ENCODE data around the gene CYFIP2. TPM values are rescaled to one million over a fixed set of nuclear protein-coding genes. Genes with fewer than 3 reads are reported as not detected.

The CYFIP2 gene
- total RNA-seq, 1 experiment from 2014 or later = 74.7 TPM

- Histone ChIP-seq H4K20me1 (ENCODE audit: control insufficient read depth, insufficient read depth, insufficient read length) (no peaks in the 10 kb centered on the region), H2BK15ac (ENCODE audit: low read depth, low read length) (no peak overlapping the region), H3K56ac (ENCODE audit: insufficient read length, low read depth, low read length) (no peak overlapping the region), H3K18ac (ENCODE audit: insufficient read length, low read depth, low read length) (no peak overlapping the region), H3K23me2 (ENCODE audit: insufficient read length, low read depth, low read length, poor library complexity, severe bottlenecking) (no peaks in the 10 kb centered on the region), H3K23ac (ENCODE audit: insufficient read length, low read depth, low read length) (no peak overlapping the region), H2AK5ac (ENCODE audit: insufficient read length, low read length) (no peak overlapping the region), H4K5ac (ENCODE audit: insufficient read length, low read depth, low read length) (no peak overlapping the region), H3K14ac (ENCODE audit: insufficient read depth, low read length) (no peak overlapping the region), H3K9me3 (ENCODE audit: control insufficient read depth, low read depth, low read length) (no peaks in the 10 kb centered on the region), H2BK20ac (ENCODE audit: low read depth, low read length, poor library complexity, severe bottlenecking) (no peak overlapping the region), H2BK5ac (ENCODE audit: insufficient read length, low read length) (no peak overlapping the region), H4K8ac (replicated peaks; ENCODE audit: insufficient read length, low read depth, low read length) (no peak overlapping the region), H2BK12ac (ENCODE audit: insufficient read length, low read depth, low read length) (no peak overlapping the region), H3T11ph (ENCODE audit: low read length) (no peak overlapping the region), H3K79me2 (ENCODE audit: insufficient read depth, low read length) (no peaks in the 10 kb centered on the region), H3K27ac (ENCODE audit: insufficient read length, low read depth, low read length) (no peak overlapping the region), H3K4me1 (ENCODE audit: insufficient read depth, low read length) (no peaks in the 10 kb centered on the region), H2AFZ (ENCODE audit: low read length) (no peak overlapping the region), H4K91ac (ENCODE audit: insufficient read length, low read depth, low read length) (no peak overlapping the region), H2BK120ac (ENCODE audit: low read depth, low read length, poor library complexity, severe bottlenecking) (no peak overlapping the region), H3K27me3 (ENCODE audit: insufficient read depth, low read length) (no peaks in the 10 kb centered on the region), H3K9ac (ENCODE audit: extremely low read depth, insufficient read length, low read length) (no peak overlapping the region), H3K79me1 (ENCODE audit: insufficient read depth, low read depth, low read length, poor library complexity, severe bottlenecking) (no peaks in the 10 kb centered on the region), H3K4ac (ENCODE audit: low read depth, low read length) (no peak overlapping the region), H3K4me2 (ENCODE audit: insufficient read depth, insufficient read length, low read length) (no peak overlapping the region)
- no CpG with 5 or more reads among the region's 4 CpGs for WGBS (ENCODE audit: extremely low coverage, insufficient read length, low lambda C conversion rate)
- no peak for DNase-seq
- H3K4me1 Mint-ChIP-seq = peaks cover 2 to 6% of the 10 kb centered on the region in 2 experiments; a peak in 3 of 4 replicates
- peak overlapping the region in 1 of 3 experiments; percentile 8; a peak in 1 of 7 replicates for H3K27ac Mint-ChIP-seq
- no peak for TF ChIP-seq CTCF (conservative IDR thresholded peaks at IDR 0.05)
- H3K36me3 Mint-ChIP-seq (ENCODE audit: insufficient read depth in 1 of 3, low read depth in 3 of 3) = peaks cover 3 to 33% (median 12%) of the 10 kb centered on the region in 3 experiments; a peak in 5 of 7 replicates
- H3K9me3 Mint-ChIP-seq = no peaks in the 10 kb centered on the region
- H3K4me3 Mint-ChIP-seq = no peak overlapping the region
- no peaks in the 10 kb centered on the region for H3K27me3 Mint-ChIP-seq (ENCODE audit: low read depth)
Measured at GRCh38 chr5:157288405-157289163, 22.7 kb downstream of the CYFIP2 start.
